NCI-H146 (cell line): ENCODE results near the gene PABPN1L.
"Not testable (repeated sequence)": the region's sequence is repeated elsewhere in the genome, so short reads cannot be mapped to it uniquely, and the experiment has no call there.

ENCODE experiments used
- DNase-seq: peaks from one replicate; lab custom pipeline; 2025; lab: John Stamatoyannopoulos, UW

Gene PABPN1L

DNA sequence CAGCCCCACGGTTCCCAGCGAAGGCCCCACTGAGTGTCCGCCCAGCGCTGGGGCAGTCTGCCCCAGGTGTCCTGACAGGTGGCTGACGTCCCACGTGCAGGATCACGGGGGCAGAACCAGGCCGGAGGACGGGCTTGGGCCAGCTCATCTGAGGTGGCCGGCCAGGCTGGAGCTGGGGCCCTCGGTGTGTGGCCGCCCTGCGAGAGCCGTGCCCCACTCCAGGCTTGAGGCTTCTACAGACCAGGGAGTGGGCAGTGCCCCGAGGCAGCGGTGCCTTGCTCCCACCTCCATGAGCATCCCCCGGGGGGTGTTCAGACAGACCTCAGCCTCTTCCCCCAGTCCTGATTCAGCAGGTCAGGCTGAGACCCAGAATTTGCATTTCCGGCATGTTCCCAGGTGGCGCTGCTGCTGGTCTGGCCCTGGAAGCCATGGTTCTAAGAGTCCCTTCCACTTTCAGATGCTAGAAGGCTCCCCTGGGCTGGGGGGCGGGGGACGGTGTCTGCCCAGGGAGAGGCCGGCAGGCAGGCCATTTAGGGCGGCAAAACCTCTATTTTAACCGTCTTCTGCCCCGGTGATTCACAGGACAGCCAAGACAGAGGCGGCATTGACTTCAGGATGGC lies 35.4 kb upstream of the PABPN1L start:
- DNase-seq = no peak

DNA sequence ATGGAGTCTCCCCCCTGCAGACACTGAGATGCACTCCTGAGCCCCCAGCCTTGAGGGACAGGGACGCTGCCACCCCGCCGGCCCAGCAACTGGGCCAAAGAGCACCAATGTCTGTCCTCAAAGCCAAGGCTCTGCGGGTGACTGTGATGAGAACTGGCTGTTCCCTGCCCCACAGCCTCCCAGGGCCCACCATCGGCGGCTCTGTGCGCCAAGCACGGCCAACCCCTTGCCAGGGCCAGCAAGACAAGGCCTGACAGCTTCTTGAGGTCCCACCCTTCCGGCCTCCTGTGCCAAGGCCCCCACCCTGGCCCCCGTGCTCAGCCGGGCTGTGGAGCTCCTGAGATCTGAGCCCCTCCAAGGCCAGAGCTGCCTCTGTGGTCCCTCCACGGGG lies 34.2 kb upstream of the PABPN1L start:
- no peak for DNase-seq

DNA sequence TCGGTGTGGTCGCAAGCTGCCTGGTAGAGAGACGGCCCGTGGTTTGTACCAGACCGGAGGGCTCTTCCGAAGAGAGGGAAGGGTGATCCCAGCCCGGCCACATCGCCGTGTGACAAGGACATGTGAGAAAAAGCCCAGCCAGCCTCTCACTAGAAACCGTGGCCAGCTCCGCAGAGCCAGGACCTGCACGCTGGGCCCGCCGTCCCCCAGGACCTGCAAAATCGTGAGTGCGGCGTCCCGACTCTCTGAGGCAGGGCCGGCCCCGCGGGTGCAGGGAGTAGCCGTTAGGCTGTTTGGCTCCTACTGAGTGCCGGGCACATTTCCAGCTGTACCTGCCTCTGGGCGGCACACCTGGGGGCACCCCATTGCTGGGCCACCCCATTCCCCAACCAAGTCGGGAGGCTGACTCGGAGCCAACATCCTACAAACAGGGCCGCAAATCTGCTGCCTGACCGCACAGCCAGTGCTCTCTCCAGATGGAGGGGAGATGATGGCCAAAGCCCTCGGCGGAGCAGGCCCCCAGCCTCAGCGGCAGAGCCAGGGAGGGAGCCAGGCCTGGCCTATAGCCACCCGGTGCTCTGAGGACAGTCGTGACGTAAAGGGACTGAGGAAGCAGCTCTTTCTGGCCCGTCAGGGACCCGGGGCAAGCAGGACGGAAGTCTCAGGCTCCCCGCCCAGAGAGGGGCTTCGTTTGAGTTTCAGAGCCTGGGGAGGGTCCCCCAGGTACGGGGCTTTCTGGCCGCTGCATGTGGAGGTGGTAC lies 33.6 kb upstream of the PABPN1L start:
- no peak for DNase-seq

DNA sequence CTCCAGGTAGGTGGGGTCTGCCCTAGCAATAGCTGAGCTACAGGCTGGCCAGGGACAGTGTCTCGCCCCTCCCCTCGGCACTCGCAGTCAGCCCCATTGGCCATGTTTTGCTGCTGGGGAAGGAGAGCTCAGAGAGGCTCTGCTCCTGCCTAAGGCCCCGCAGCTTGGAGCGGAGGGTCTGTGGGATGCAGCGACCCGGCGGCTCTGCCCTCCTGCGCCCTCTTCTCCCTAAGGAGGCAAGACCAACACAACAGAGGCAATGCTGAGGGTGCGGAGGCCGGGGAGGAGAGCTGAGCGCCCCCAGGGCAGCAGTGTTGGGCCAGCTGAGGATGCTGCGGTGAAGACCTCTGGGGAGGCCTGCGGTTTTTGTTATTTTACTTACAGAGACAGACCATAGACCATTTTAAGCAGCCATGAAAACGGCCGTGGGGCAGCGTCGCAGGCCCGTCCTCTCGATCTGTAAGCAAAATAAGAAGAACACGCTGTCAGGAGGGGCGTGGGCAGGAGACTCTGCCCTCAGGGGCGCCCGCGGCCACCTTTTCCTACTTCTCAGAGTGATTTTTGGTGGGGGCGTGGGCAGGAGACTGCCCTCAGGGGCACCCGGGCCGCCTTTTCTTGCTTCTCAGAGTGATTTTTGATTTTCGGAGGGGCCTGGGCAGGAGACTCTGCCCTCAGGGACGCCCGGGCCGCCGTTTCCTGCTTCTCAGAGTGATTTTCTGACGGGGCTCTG lies 31.4 kb upstream of the PABPN1L start:
- DNase-seq = no peak

DNA sequence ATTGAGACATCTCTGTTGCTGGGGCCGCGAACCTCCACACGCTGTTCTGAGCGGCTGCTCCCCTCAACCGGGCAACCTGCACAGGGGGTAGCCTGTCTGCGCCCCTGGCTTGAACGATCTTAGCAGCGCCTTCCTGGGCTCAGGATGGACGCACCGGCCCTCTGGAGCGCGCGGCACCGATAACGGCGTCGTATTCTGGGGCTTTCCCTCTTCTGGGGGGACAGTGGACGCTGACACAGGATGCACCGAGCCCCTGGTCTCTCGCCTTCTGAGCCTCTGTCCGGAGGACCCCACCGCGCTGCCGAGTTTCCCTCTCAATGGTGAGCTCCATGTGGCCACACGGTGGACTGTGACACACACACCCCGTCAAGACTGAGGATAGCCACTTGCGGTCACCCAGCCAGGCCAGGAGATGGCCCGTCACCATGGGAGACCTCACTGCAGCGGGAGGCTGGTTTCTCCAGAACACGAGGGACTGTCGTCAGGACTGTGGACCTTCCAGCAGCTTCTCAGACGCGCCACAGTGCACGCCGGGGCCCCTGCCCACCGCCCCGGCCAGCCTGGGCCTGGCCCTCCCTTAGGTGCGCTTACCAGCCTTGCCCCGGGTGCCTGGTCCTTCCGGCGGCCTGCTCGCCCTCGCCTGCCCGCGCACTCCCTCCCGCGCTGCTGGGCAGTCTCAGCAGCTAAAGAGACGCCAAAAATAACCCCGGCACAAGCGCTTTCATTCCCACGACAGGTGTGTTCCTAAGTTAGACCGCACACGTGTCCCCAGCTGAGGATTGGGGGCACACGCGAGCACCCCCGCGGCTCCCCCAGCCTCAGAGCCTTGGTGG lies 30.0 kb upstream of the PABPN1L start:
- no peak for DNase-seq

DNA sequence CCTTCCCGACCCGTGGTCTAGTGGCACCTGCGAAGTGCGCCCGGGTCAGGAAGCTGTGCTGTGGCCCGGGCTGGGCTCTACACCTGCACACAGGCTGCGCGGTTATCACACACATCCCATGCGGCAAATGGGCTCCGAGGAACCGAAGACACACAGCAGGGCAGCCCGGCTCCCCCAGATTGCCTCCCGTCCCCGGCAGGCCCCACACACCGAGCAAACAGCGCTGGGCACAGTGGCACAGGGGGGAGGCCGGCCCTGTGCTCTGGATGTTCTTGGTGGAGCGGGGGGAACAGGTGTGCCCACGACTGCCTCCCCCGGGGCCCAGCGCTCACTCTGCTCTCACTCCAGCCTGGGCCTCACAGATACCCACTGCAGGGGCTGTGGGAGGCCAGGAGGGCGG lies 28.9 kb upstream of the PABPN1L start:
- no peak for DNase-seq

DNA sequence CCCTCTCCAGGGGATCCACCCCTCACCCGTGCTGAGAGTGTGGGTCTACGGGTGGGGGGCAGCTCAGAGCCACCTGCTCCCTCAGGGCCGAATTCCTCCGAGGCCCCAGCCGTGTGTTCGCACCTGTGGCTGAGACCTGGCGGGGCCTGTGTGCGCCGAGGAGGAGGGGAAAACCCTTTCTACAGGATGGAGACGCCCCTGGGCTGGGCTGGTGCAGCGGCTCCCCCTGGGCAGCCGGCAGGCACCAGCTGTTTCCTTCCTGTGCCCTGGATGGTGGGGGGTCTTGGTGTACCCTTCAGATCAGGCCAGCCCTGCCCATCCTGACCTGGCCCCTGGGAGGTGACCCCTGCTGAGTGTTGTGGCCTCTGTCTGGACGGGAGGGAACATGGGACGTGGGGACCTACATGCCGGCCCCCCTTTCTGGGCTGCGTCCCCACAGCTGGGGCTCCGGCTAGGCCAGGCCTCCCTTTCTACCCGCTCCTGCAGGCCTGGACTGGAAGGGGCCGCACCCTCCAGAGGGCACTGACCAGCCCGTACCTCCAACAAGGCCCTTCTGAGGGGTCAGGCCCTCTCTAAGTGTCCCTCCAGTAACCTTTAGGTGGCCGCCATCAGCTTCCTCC lies 28.3 kb upstream of the PABPN1L start:
- no peak for DNase-seq

DNA sequence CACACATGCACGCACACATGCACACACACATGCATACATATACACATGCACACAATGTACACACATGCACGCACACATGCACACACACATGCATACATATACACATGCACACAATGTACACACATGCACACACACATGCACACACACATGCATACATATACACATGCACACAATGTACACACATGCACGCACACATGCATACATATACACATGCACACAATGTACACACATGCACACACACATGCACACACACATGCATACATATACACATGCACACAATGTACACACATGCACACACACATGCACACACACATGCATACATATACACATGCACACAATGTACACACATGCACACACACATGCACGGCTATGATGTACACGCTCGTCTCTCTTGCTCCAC lies 27.8 kb upstream of the PABPN1L start:
- not testable (repeated sequence) for DNase-seq

DNA sequence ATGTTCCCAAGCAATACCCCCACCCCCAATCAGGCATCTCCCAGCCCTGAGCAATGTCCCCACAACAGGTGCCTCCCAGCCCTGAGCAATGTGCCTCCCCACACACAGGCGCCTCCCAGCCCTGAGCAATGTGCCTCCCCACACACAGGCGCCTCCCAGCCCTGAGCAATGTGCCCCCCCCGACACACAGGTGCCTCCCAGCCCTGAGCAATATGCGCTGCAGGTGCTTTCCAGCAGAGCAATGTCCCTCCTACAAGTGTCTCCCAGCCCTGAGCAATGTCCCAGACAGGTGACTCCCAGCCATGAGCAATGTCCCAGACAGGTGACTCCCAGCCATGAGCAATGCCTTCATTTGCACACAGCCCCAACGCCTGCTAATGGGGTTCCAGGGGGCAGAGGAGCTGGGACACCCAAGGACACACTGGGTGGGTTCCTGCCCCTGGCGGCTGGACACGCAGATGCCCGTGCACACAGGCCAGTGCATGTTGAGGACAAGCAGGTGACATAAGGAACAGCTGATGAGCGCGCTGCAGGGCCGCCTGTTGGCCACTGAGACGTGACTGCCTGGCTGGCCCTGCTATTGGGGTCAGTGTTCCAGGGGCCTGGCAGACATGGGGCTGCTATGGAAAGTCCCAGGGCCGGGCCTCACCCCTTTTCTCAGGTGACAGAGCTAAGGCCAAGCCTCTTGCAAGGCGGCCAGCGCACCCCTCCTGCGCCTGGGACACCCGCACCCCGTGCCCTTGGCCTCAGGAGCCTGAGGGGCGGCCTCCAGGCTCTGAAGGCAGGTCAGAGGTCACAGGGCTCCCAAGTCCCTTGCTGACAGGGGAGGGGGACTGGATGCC lies 26.9 kb upstream of the PABPN1L start:
- no peak for DNase-seq

DNA sequence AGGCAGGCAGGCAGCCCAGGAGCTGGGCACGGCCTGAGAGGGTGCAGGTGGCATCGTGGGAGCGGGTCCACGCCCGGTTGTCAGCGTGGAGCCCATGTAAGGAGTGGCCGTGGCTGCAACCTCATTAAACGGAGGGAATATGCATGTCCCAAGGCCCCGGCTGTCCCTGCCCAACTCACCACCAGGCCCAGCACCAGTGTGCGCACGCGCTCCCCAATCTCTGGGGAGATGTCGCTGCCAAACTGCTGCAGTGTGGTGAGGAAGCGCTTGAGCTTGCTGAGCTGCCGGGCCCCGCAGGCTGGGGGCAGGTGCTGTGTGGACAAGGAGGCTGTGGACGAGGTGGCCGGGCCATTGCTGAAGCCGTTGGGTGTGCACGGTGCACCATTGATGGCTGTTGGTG lies 25.6 kb upstream of the PABPN1L start:
- no peak for DNase-seq

DNA sequence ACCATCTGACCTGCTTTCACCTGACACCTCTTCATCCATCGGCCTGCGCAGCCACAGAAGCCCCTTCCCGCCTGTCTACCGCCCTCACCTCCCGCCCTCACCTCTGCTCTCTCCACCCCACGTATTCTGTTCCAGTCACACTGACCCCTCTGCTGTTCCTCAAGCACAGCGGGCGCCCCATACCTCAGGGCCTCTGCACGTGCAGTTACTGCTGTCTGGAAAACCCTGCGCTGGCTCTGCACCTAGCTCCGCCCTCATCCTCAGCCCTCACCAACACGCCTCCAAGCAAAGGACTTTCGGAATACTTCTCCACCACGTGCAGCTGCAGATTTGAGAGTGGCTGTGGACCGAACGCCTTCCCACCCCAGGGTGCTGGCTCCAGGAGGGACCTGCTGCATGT lies 24.6 kb upstream of the PABPN1L start:
- no peak for DNase-seq

DNA sequence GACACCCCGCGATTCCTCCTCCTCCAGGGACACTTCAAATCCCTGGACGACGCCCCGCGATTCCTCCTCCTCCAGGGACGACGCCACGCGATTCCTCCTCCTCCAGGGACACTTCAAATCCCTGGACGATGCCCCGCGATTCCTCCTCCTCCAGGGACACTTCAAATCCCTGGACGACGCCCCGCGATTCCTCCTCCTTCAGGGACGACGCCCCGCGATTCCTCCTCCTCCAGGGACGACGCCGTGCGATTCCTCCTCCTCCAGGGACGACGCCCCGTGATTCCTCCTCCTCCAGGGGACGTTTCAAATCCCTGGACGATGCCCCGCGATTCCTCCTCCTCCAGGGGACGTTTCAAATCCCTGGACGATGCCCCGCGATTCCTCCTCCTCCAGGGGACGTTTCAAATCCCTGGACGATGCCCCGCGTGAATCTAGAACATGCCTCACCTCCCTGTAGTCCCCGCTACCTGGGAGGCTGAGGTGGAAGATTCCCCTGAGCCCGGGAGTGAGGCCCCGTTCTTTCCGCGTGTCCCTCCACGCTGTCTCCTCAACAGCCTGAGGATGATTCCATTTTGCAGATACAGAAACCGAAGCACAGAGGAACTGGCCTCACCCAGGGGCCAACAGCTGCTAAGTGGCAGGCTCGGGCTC lies 23.4 kb upstream of the PABPN1L start:
- not testable (repeated sequence) for DNase-seq

DNA sequence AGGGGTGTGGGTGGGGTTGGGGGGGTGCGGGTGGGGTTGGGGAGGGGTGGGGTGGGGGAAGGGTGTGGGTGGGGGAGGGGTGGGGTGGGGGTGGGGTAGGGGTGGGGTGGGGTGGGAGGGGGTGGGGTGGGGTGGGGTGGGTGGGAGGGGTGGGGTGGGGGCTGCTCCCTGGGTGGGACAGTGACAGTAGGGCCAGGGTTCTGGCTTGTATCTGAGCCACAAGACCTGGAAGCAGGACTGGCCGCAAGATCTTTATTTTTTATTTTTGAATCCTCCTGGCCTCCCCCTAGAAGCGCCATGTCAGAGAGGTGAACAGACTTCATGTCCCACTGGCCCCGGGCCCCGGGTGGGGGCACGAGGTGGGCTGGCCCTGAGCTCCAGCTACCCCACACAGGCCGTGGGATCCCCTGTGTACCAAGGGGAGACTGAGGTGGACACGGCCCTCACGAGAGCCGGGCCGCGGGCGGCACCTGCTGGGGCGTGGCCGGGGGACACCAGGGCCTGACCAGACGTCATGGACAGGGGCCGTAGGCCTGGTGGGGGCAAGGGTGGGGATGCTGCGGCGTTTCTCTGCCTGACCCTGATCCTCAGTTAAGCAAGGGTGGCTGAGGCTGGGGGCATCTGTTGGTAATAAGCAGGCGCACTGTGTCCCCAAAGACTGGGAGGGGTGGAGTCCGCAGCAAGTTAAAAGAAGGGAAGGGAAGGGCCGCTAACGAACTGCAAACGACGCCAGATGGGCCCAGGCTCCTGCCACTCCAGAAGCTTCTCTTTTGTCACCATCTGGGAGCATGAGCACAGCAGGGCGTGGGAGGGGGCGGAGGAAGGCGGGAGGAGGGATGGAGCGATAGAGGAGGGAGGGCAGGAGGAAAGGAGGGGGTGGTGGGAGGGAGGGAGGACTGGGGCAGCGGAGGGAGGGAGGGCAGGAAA lies 22.3 kb upstream of the PABPN1L start:
- no peak for DNase-seq

DNA sequence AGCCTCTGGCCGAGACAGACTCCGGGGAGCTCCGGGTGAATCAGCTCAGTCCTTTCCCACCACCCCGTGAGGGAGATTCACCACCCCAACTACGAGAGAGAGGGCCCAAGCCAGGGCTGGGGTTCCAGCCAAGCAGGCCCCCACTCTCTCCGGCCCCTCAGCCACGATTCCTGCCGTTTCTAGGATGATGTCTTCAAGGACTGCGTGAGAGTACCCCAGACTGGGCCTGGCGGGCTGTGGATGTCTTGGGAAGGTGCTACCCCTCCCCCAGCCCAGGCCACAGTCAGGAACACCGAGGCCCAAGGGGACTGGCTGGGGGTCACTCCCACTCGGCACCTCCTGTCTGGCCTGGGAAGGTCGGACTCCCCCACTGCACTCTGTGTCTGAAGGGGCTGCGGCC lies 21.6 kb upstream of the PABPN1L start:
- DNase-seq = no peak

DNA sequence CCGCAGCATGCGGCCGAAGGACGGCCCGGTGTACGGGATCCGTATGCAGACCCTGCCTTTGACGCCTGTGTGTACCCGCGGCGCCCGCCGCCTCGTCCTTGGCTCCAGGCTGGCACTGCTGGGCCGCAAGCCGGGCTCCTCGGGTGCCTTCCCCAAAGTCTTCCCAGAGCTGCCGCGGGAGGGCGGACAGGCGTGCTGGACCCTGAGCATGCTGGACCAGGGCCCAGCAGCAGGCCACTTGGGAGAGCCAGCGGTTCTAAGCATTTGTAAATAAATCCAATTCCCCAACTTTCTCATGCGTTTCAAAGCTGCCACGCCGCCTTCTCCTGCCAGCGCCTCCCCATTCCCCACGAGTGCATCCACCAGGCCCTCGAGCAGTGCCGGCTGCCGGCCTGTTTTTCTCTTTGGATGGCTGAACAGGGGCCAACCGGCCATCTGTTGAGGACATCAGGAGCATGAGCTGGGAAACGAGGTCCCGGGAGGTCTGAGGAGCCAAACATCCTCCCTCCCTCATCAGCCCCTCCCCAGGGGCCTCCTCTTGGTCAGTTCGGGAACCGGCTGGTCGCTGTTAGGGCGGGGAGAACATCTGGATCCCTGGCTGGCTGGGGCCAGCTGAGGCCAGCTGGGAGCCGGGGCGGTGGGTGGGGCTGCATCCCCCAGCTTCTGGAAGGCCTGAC lies 20.5 kb upstream of the PABPN1L start:
- DNase-seq = no peak

DNA sequence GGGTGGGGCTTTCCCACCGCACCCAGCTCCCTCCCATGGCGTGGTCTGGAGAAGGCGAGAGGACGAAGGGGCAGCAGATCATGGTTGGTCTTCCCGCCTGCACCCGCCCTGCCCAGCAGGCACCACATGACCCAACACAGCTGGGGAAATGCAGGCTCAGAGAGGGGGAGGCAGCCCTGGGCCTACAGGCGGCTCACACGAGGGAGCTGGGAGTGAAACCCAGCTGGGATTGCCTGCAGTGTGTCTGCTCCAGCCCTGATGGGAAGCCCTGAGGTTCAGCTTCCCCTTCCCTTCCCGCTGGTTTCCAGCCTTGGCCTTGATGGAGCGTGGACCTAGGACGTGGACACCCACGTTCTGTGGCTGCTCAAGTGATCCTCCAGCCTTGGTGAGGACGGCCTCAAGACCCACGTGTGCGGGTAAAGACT lies 20.0 kb upstream of the PABPN1L start:
- no peak for DNase-seq

DNA sequence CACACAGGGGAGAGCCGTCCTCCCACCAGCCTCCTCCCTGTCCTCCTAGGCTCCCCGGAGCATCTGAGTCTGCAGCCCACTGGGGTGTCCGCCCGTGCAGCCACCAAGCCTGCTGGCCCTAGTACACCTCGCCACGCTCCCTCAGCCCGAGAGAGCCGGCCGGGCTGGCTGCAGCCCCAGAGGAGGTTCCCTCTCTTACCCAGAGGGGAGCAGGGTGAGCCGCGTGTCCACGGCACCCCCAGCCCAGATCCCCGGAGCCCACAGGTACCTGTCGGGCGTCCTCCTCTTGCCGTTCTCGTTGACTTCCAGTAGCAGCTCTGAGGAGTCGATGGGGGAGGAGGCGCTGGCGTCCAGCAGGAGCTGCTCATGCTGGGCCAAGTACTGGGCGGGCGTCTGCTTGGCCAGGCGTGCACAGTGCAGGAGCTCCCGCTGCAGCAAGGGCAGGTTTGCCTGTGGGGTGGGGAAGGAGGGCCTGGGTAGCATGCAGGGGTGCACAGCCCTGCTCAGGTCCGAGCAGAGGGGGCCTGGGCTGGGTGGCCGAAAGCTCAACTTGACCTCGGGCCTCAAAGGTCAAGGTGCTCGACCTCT lies 19.3 kb upstream of the PABPN1L start:
- DNase-seq = no peak

DNA sequence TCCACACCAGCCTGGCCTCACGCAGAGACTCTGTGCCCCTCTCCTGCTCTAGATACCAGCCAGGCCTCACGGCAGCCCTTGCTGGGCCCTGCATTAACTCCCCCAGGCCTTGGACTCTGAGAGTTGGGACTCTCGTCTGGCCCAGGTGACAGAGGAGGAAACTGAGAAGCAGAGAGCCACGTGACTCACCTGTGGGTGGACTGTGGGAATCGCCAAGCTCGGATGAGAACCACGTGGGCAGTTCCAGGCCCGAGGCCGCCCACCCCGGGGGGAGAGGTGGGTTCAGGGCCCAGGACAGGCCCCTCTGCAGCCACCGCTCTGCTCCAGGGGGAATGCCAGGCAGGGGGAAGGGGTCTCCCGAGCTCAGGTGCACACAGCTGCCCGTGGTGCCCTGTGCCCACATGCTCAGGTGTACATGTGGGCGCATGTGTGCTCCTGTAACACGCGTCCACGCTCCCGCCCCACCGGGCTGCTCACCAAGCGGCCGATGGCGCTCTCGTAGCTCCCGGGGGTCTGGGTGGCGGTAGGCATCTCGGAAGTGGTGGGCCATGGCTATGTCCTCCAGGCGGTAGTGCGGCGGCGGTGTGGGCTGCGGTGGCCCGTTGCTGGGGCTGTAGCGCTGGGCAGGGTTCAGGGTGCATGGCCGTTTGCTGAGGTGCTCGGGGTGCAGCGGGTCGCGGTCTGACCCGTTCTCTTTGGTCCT lies 18.3 kb upstream of the PABPN1L start:
- no peak for DNase-seq
